Measurements from ENCODE around the gene ASPDH. TPM values are rescaled to one million over a fixed set of nuclear protein-coding genes. Genes with fewer than 3 reads are reported as not detected.

The ASPDH gene
- total and polyA plus RNA-seq, 2 of the 4 experiments (the other 2 are of a cell fraction) = not detected

GRCh38 chr19:50518091-50519005, 4.6 kb upstream of the ASPDH start:
- POLR2A ChIA-PET (ENCODE audit: unreplicated experiment) = no interaction called here
- WGBS, 2 experiments (ENCODE audit: extremely low coverage in 2 of 2, insufficient read length in 1 of 2) = 92% methylated on average over 57 of the region's 87 CpGs; no CpG with 5 or more reads in 1 of the 2 experiments
- H2BK20ac ChIP-seq (ENCODE audit: low read depth, low read length) = no peak overlapping the region
- DNase-seq (no peak), ATAC-seq (ENCODE audit: low read depth) (no peak)
- H4K8ac ChIP-seq (ENCODE audit: low read depth in 2 of 2, low read length in 2 of 2) = no peak overlapping the region
- H2BK15ac ChIP-seq (ENCODE audit: low read depth, low read length) = no peak overlapping the region
- TF ChIP-seq POLR2A (IDR thresholded peaks at IDR 0.05; ENCODE audit: low read depth, low read length) (no peak), RAD21 (IDR thresholded peaks at IDR 0.05; ENCODE audit: low read length) (no peak)
- no peak overlapping the region for H3K4me3 ChIP-seq (ENCODE audit: insufficient read depth, low read depth, low read length)
- intact Hi-C loops (cut with micrococcal nuclease) = no loop called here
- H3K9me1 ChIP-seq (ENCODE audit: insufficient read depth, low read length) = no peaks in the 10 kb centered on the region
- H3K4ac ChIP-seq (ENCODE audit: low read depth, low read length) = no peak overlapping the region
- no peaks in the 10 kb centered on the region for H4K20me1 ChIP-seq (ENCODE audit: insufficient read depth, low read length)
- no peak overlapping the region for H2BK120ac ChIP-seq (ENCODE audit: low read depth, low read length)
- no peak overlapping the region for H3K56ac ChIP-seq (ENCODE audit: extremely low read depth, insufficient read depth, low read length)
- H3K27ac ChIP-seq (ENCODE audit: insufficient read depth, low read length) = no peak overlapping the region
- H4K91ac ChIP-seq (ENCODE audit: insufficient read depth, low read depth, low read length) = no peak overlapping the region
- H3K23ac ChIP-seq (ENCODE audit: low read depth, low read length) = no peak overlapping the region
- no peaks in the 10 kb centered on the region for H3K36me3 ChIP-seq (ENCODE audit: control insufficient read depth, insufficient read depth, low read length)
- no peaks in the 10 kb centered on the region for H3K9me3 ChIP-seq (ENCODE audit: control insufficient read depth, insufficient read depth, low read length)
- no TSS peak for BruUV-seq (replicated peaks)
- H3K4me1 ChIP-seq (ENCODE audit: control insufficient read depth, insufficient read depth, low read length) = no peaks in the 10 kb centered on the region
- no peak overlapping the region for H2BK5ac ChIP-seq (ENCODE audit: low read depth, low read length, poor library complexity, severe bottlenecking)
- no peak overlapping the region for H3K18ac ChIP-seq (ENCODE audit: low read depth, low read length)
- H3K79me1 ChIP-seq (ENCODE audit: low read depth in 1 of 2, low read length in 2 of 2) = no peaks in the 10 kb centered on the region
- H2AK9ac ChIP-seq (replicated peaks; ENCODE audit: low read depth, low read length, poor library complexity) = no peak overlapping the region
- in situ Hi-C loops (cut with MboI; ENCODE audit: low sequenced_read_pairs) = no loop called here
- H2AK5ac ChIP-seq (ENCODE audit: low read depth, low read length) = no peak overlapping the region
- no peak overlapping the region for H3K9ac ChIP-seq (ENCODE audit: low read depth, low read length)
- dilution Hi-C loops (cut with HindIII; ENCODE audit: low sequenced_read_pairs, unreplicated experiment) = no loop called here
- CTCF ChIA-PET = no interaction called here
- H4K5ac ChIP-seq (ENCODE audit: low read depth, low read length) = no peak overlapping the region
- no peaks in the 10 kb centered on the region for H3K27me3 ChIP-seq (ENCODE audit: control insufficient read depth, insufficient read depth, low read length)
- no peak overlapping the region for H3K4me2 ChIP-seq (ENCODE audit: low read depth, low read length)
- peak overlapping the region; percentile 51 for H2AFZ ChIP-seq (replicated peaks; ENCODE audit: low read length, poor library complexity)
- H3K14ac ChIP-seq (replicated peaks; ENCODE audit: low read depth, low read length) = no peak overlapping the region
